ENCODE data around the gene GALNT3.
A peak's percentile ranks its signal among the peaks of the same experiment; 100 is the strongest.

GALNT3 gene

GRCh38 chr2:165796819-165797530 is 2.9 kb upstream of the GALNT3 start:
- H3K4me3 ChIP-seq (ENCODE audit: low read depth, low read length), result no peak overlapping the region
- DNase-seq (ENCODE audit: low read depth), result no peak
- TF ChIP-seq, protein P1, sequence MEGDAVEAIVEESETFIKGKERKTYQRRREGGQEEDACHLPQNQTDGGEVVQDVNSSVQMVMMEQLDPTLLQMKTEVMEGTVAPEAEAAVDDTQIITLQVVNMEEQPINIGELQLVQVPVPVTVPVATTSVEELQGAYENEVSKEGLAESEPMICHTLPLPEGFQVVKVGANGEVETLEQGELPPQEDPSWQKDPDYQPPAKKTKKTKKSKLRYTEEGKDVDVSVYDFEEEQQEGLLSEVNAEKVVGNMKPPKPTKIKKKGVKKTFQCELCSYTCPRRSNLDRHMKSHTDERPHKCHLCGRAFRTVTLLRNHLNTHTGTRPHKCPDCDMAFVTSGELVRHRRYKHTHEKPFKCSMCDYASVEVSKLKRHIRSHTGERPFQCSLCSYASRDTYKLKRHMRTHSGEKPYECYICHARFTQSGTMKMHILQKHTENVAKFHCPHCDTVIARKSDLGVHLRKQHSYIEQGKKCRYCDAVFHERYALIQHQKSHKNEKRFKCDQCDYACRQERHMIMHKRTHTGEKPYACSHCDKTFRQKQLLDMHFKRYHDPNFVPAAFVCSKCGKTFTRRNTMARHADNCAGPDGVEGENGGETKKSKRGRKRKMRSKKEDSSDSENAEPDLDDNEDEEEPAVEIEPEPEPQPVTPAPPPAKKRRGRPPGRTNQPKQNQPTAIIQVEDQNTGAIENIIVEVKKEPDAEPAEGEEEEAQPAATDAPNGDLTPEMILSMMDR (conservative IDR thresholded peaks at IDR 0.05; ENCODE audit: low read depth, low read length), result no peak

DNA sequence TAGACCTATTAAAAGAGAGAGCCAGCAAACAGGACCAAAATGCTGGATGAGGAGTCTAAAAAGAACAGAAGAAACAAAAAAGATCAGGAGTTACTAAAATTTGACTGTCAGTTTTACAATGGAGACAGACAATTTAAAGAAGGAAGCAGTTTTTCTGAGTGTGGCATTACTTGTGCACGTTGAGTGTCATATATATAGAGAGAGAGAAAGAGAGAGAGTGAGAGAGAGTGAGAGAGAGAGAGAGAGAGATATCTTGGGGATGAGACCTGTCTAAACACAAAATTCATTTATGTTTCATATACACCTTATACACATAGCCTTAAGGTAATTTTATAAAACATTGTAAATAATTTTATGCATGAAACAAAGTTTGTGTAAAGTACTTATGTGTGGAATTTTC is 2.1 kb upstream of the GALNT3 start:
- DNase-seq (ENCODE audit: low read depth), result no peak
- no peak overlapping the region for H3K4me3 ChIP-seq (ENCODE audit: low read depth, low read length)
- TF ChIP-seq, protein P1 (conservative IDR thresholded peaks at IDR 0.05; ENCODE audit: low read depth, low read length), result no peak

DNA sequence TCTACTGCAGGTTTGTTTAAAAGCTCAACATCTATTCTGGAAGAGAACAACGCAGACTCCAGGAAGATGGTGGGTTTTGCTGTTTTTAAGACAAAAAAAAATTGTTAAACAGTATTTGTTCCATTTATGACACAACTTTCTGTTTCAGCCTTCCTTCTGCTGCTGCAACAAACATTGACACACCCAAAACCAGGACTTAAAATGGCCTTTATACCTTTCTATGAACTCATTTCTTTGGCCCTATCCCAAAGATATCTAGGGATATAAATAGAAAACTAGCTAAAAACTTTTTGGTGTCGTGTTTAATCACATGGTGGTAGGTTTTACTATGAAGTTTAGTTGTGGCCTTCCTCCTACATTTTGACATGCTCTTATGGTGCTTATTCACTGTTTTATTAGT is 964 bp upstream of the GALNT3 start:
- TF ChIP-seq, protein P1 (conservative IDR thresholded peaks at IDR 0.05; ENCODE audit: low read depth, low read length), result no peak
- no peak overlapping the region for H3K4me3 ChIP-seq (ENCODE audit: low read depth, low read length)
- peak; percentile 38 for DNase-seq (ENCODE audit: low read depth)

GRCh38 chr2:165794536-165794928 is 485 bp upstream of the GALNT3 start:
- peak overlapping the region; percentile 57 for H3K4me3 ChIP-seq (ENCODE audit: low read depth, low read length)
- TF ChIP-seq, protein P1 (conservative IDR thresholded peaks at IDR 0.05; ENCODE audit: low read depth, low read length), result no peak
- peak; percentile 55 for DNase-seq (ENCODE audit: low read depth)

- DNase-seq (ENCODE audit: low read depth), result no peak
- TF ChIP-seq, protein P1 (conservative IDR thresholded peaks at IDR 0.05; ENCODE audit: low read depth, low read length), result no peak
- H3K4me3 ChIP-seq (ENCODE audit: low read depth, low read length), result peak overlapping the region; percentile 57
Observed at GRCh38 chr2:165793161-165793778, 777 bp downstream of the GALNT3 start.

DNA sequence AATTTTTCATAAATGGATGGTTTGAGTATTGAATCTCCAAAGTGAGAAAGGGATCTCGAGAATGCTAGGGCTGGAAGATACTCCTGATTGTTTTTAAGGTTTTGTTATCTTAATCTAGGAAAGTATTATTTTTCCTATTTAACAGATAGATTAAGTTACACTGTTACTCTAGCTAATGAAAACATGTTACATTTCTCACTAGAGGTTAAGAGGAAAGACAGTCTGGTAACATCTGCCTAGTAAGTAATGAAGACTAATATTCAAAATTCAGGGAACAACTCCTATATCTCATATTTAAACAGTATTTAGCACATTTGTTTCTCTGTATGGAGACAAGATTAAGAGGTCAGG is 2.0 kb downstream of the GALNT3 start:
- TF ChIP-seq, protein P1 (conservative IDR thresholded peaks at IDR 0.05; ENCODE audit: low read depth, low read length), result no peak
- no peak overlapping the region for H3K4me3 ChIP-seq (ENCODE audit: low read depth, low read length)
- DNase-seq (ENCODE audit: low read depth), result no peak
